IMR-90 (cell line): ENCODE measurements around the gene PLA2G15.

ENCODE experiments used
- CEBPB ChIP-seq: IDR thresholded peaks from 2 replicates; pipeline ENCODE4 v1.6.1; 2012; ENCODE audit warnings: low read depth, low read length, improper control_type of control experiment
- CHD1 ChIP-seq: IDR thresholded peaks from 2 replicates; pipeline ENCODE4 v1.6.1; 2012; ENCODE audit warnings: low read depth, low read length, improper control_type of control experiment
- MAZ ChIP-seq: IDR thresholded peaks from 2 replicates; pipeline ENCODE4 v1.6.1; 2012; ENCODE audit warnings: low read depth, mild to moderate bottlenecking, low read length, improper control_type of control experiment, moderate library complexity, borderline replicate concordance
- POLR2A ChIP-seq: IDR thresholded peaks from 2 replicates; pipeline ENCODE4 v1.6.1; 2012; ENCODE audit warnings: mild to moderate bottlenecking, low read depth, low read length
- RAD21 ChIP-seq: IDR thresholded peaks from 2 replicates; pipeline ENCODE4 v1.6.1; 2012; ENCODE audit warnings: low read length, improper control_type of control experiment
- RFX5 ChIP-seq: IDR thresholded peaks from 2 replicates; pipeline ENCODE4 v1.8.0; 2012; ENCODE audit warnings: low read depth, mild to moderate bottlenecking, low read length, moderate library complexity
- TF ChIP-seq, protein P1 (sequence below): conservative IDR thresholded peaks from 2 replicates; pipeline ENCODE4 v1.5.1; 2012; ENCODE audit warnings: mild to moderate bottlenecking, low read depth, low read length, improper control_type of control experiment

DNA sequence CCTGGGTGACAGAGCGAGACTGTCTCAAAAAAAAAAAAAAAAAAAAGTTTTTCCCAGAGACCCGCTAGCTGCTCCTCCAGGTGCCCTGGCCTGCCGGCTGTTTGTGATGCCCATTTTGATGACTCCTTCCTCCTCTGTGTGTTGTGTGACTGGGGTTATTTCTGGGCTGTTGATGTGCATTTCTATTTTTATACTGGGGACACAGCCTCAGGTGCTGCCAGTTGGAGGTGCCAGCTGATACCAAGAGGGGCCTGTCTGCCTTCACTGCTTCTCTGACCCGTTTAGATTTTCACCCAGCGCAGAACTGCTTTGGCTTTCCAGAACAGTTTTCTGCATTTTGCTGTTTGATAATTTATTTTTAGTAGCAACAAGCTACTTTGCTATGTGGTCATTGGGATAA, 6.7 kb downstream of the PLA2G15 start:
- TF ChIP-seq, protein P1, sequence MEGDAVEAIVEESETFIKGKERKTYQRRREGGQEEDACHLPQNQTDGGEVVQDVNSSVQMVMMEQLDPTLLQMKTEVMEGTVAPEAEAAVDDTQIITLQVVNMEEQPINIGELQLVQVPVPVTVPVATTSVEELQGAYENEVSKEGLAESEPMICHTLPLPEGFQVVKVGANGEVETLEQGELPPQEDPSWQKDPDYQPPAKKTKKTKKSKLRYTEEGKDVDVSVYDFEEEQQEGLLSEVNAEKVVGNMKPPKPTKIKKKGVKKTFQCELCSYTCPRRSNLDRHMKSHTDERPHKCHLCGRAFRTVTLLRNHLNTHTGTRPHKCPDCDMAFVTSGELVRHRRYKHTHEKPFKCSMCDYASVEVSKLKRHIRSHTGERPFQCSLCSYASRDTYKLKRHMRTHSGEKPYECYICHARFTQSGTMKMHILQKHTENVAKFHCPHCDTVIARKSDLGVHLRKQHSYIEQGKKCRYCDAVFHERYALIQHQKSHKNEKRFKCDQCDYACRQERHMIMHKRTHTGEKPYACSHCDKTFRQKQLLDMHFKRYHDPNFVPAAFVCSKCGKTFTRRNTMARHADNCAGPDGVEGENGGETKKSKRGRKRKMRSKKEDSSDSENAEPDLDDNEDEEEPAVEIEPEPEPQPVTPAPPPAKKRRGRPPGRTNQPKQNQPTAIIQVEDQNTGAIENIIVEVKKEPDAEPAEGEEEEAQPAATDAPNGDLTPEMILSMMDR: no peak
- TF ChIP-seq CEBPB: no peak
- no peak for TF ChIP-seq POLR2A
- no peak for TF ChIP-seq MAZ
- no peak for TF ChIP-seq CHD1
- TF ChIP-seq RAD21: no peak
- TF ChIP-seq RFX5: no peak
